Measurements from ENCODE around the gene LRCOL1. TPM values are rescaled to one million over a fixed set of nuclear protein-coding genes. Genes with fewer than 3 reads are reported as not detected.

The LRCOL1 gene
- total and polyA plus RNA-seq, 2 of the 8 experiments (the other 6 are each of a cell fraction or from before 2014, with no cell fraction given) = not detected

- TF ChIP-seq SP1 (IDR thresholded peaks at IDR 0.05; ENCODE audit: low read depth, low read length) (no peak), SUZ12 (IDR thresholded peaks at IDR 0.05; ENCODE audit: low read length) (0 out of 2 replicates have a peak, but pooled peaks have one; percentile 9)
Measured at GRCh38 chr12:132584429-132584828, 26.0 kb downstream of the LRCOL1 start (continued).

Data from H1 (cell line).